Medulla oblongata (tissue), 1 donor: ENCODE results near the gene NIF3L1.

ENCODE experiments used
- DNase-seq: peaks from one replicate; pipeline ENCODE4 v3.0.0-alpha.2; 2015; ENCODE audit errors: extremely low spot score

NIF3L1 gene

GRCh38 chr2:200888704-200889625 lies at the start of gene NIF3L1, which contains the start of gene PPIL3:
TSS of gene NIF3L1 (plus strand) at chr2:200889371. CDS start at chr2:200891944, 2,573 bp downstream.
TSS of gene PPIL3 (minus strand) at chr2:200889077. CDS start at chr2:200887615, 1,462 bp downstream.
- peak; percentile 98 for DNase-seq

- DNase-seq, result no peak
Measured at GRCh38 chr2:200839513-200839912, 49.7 kb upstream of the NIF3L1 start.

GRCh38 chr2:200843993-200844948 lies 44.9 kb upstream of the NIF3L1 start:
- no peak for DNase-seq

GRCh38 chr2:200845194-200845593 lies 44.0 kb upstream of the NIF3L1 start:
- DNase-seq, result no peak

GRCh38 chr2:200845669-200846325 lies 43.4 kb upstream of the NIF3L1 start:
- DNase-seq, result no peak

GRCh38 chr2:200847269-200847668 lies 41.9 kb upstream of the NIF3L1 start:
- DNase-seq, result no peak

- DNase-seq, result no peak
Measured at GRCh38 chr2:200847939-200848338, 41.2 kb upstream of the NIF3L1 start.

GRCh38 chr2:200850512-200851256 lies 38.5 kb upstream of the NIF3L1 start:
- DNase-seq, result no peak

- DNase-seq, result no peak
Measured at GRCh38 chr2:200851398-200852248, 37.5 kb upstream of the NIF3L1 start.

- no peak for DNase-seq
Measured at GRCh38 chr2:200852605-200853004, 36.6 kb upstream of the NIF3L1 start.

- DNase-seq, result no peak
Measured at GRCh38 chr2:200856806-200857205, 32.4 kb upstream of the NIF3L1 start.

GRCh38 chr2:200860092-200860795 lies 28.9 kb upstream of the NIF3L1 start:
- peak; percentile 76 for DNase-seq

- peak; percentile 55 for DNase-seq
Measured at GRCh38 chr2:200861617-200862155, 27.5 kb upstream of the NIF3L1 start.

GRCh38 chr2:200862532-200863000 lies 26.6 kb upstream of the NIF3L1 start:
- DNase-seq, result peak; percentile 86

GRCh38 chr2:200863782-200864175 lies 25.4 kb upstream of the NIF3L1 start:
- DNase-seq, result peak; percentile 69

GRCh38 chr2:200864176-200865034 lies 24.8 kb upstream of the NIF3L1 start, which contains the start of gene CLK1:
TSS of gene CLK1 (minus strand) at chr2:200864658. CDS start at chr2:200861862, 2,796 bp downstream.
- DNase-seq, result peak; percentile 98

- no peak for DNase-seq
Measured at GRCh38 chr2:200869014-200869413, 20.2 kb upstream of the NIF3L1 start.

- no peak for DNase-seq
Measured at GRCh38 chr2:200871151-200871550, 18.0 kb upstream of the NIF3L1 start.
